GM23338 (cell line): ENCODE results near the gene DENND5A. TPM values are rescaled to one million over a fixed set of nuclear protein-coding genes. Genes with fewer than 3 reads are reported as not detected.

Source experiments
- ATAC-seq: fragments of 200-7000 bp; cut with Tn5 transposase; 3 replicates; pipeline ENCODE4 v1.9.1; 2020
- DNase-seq: peaks from one replicate; pipeline ENCODE4 v3.0.0-alpha.2; 2015; ENCODE audit warnings: low spot score
- H2AFZ ChIP-seq: fragments of 200-600 bp; sonication (generic); 2 replicates; pipeline ENCODE4 v1.8.0; 2016; ENCODE audit warnings: antibody characterized with exemption, mild to moderate bottlenecking, moderate library complexity
- H3F3A ChIP-seq: fragments of 200-600 bp; sonication (generic); replicated peaks from 2 replicates; pipeline ENCODE4 v1.8.0; 2017; ENCODE audit warnings: antibody characterized with exemption, mixed run types, low read depth
- H3K27ac ChIP-seq: fragments of 200-600 bp; sonication (generic); 2 replicates; pipeline ENCODE4 v1.6.1; 2016; ENCODE audit warnings: low read depth
- H3K27me3 ChIP-seq: fragments of 200-600 bp; sonication (generic); 2 replicates; pipeline ENCODE4 v1.8.0; 2016; ENCODE audit warnings: mild to moderate bottlenecking, mixed run types, moderate library complexity; ENCODE audit not compliant: insufficient read depth
- H3K36me3 ChIP-seq: fragments of 200-600 bp; sonication (generic); 2 replicates; pipeline ENCODE4 v1.8.0; 2016; ENCODE audit warnings: mild to moderate bottlenecking; ENCODE audit not compliant: insufficient read depth
- H3K4me1 ChIP-seq: fragments of 200-600 bp; sonication (generic); 2 replicates; pipeline ENCODE4 v1.8.0; 2016; ENCODE audit warnings: mild to moderate bottlenecking, moderate library complexity; ENCODE audit not compliant: insufficient read depth
- H3K4me2 ChIP-seq: fragments of 200-600 bp; sonication (generic); 2 replicates; pipeline ENCODE4 v1.7.1; 2017; ENCODE audit warnings: mixed run types
- H3K4me3 ChIP-seq: fragments of 200-600 bp; sonication (generic); 2 replicates; pipeline ENCODE4 v1.6.1; 2016; ENCODE audit warnings: mixed run types
- H3K79me2 ChIP-seq: fragments of 200-600 bp; sonication (generic); replicated peaks from 2 replicates; pipeline ENCODE4 v1.8.0; 2017; ENCODE audit warnings: mild to moderate bottlenecking; ENCODE audit not compliant: insufficient read depth
- H3K9me2 ChIP-seq: fragments of 200-600 bp; sonication (generic); 2 replicates; pipeline ENCODE4 v1.8.0; 2017; ENCODE audit not compliant: insufficient read depth
- H4K20me1 ChIP-seq: fragments of 200-600 bp; sonication (generic); replicated peaks from 2 replicates; pipeline ENCODE4 v1.8.0; 2017; ENCODE audit warnings: mild to moderate bottlenecking; ENCODE audit not compliant: insufficient read depth
- H3K27ac Mint-ChIP-seq: 2 replicates; pipeline ENCODE4 v1.8.0; 2020; ENCODE audit warnings: inconsistent platforms, mild to moderate bottlenecking, moderate library complexity, mixed read lengths
- H3K27me3 Mint-ChIP-seq: 3 replicates; pipeline ENCODE4 v1.8.0; 2022; ENCODE audit warnings: low read depth, mild to moderate bottlenecking, moderate library complexity, mixed read lengths, inconsistent platforms; ENCODE audit not compliant: insufficient read depth, poor library complexity
- H3K36me3 Mint-ChIP-seq: 3 replicates; pipeline ENCODE4 v1.8.0; 2021; ENCODE audit warnings: low read depth, mild to moderate bottlenecking, inconsistent platforms, moderate library complexity, mixed read lengths
- H3K4me1 Mint-ChIP-seq: 3 replicates; pipeline ENCODE4 v1.8.0; 2020; ENCODE audit warnings: mild to moderate bottlenecking, inconsistent platforms, mixed read lengths
- H3K4me3 Mint-ChIP-seq: 3 replicates; pipeline ENCODE4 v1.8.0; 2021; ENCODE audit warnings: moderate library complexity, mild to moderate bottlenecking, inconsistent platforms, mixed read lengths
- H3K9me3 Mint-ChIP-seq: 3 replicates; pipeline ENCODE4 v1.8.0; 2020; ENCODE audit warnings: moderate library complexity, mild to moderate bottlenecking, inconsistent platforms, mixed read lengths
- CREB1 ChIP-seq: fragments of 250-450 bp; sonication (Bioruptor Pico); IDR thresholded peaks from 2 replicates; pipeline ENCODE4 v1.5.0; 2020; ENCODE audit warnings: low read depth, mild to moderate bottlenecking, moderate library complexity
- EZH2 ChIP-seq: fragments of 200-600 bp; sonication (generic); IDR thresholded peaks from one replicate; pipeline ENCODE4 v1.8.0; 2017; ENCODE audit warnings: antibody characterized with exemption, mild to moderate bottlenecking, low read depth; ENCODE audit not compliant: unreplicated experiment
- EZH2phosphoT487 ChIP-seq: fragments of 200-600 bp; sonication (generic); IDR thresholded peaks from one replicate; pipeline ENCODE4 v1.8.1; 2018; ENCODE audit warnings: antibody characterized with exemption; ENCODE audit not compliant: unreplicated experiment
- JUNB ChIP-seq: IDR thresholded peaks from one replicate; pipeline ENCODE4 v1.6.1; 2016; ENCODE audit warnings: antibody characterized with exemption; ENCODE audit not compliant: unreplicated experiment
- NANOG ChIP-seq: IDR thresholded peaks from 2 replicates; pipeline ENCODE4 v1.6.1; 2016; ENCODE audit warnings: antibody characterized with exemption, borderline replicate concordance
- POLR2AphosphoS5 ChIP-seq: IDR thresholded peaks from 2 replicates; pipeline ENCODE4 v1.6.1; 2016; ENCODE audit warnings: antibody characterized with exemption, low read depth
- STAT1 ChIP-seq: IDR thresholded peaks from one replicate; pipeline ENCODE4 v1.6.1; 2016; ENCODE audit warnings: antibody characterized with exemption; ENCODE audit not compliant: unreplicated experiment
- ZNF114 ChIP-seq: fragments of 250-450 bp; sonication (Bioruptor Pico); IDR thresholded peaks from 2 replicates; pipeline ENCODE4 v1.5.0; 2020; ENCODE audit warnings: mild to moderate bottlenecking, moderate library complexity
- ZNF331 ChIP-seq: fragments of 250-450 bp; sonication (Bioruptor Pico); IDR thresholded peaks from 2 replicates; pipeline ENCODE4 v1.5.0; 2020; ENCODE audit warnings: low read depth, mild to moderate bottlenecking, moderate library complexity
- polyA plus RNA-seq: library from polyadenylated mRNA; unstranded; fragments of >200 nt; fragmentation: Nextera tagmentation; extraction: Ambion mirVana; gene quantifications from 2 replicates; pipeline ENCODE4 v1.2.1, GENCODE V29; 2016
- total RNA-seq: library from RNA; depleted of rRNA; stranded (reverse); fragments of >200 nt; shearing (Covaris generic); gene quantifications from 2 replicates; pipeline ENCODE4 v1.2.3, GENCODE V29; 2014
- TF ChIP-seq, protein P1 (sequence below): IDR thresholded peaks from one replicate; pipeline ENCODE4 v1.6.1; 2018; ENCODE audit warnings: antibody characterized with exemption; ENCODE audit not compliant: unreplicated experiment
- TF ChIP-seq, protein P2 (sequence below), 2 experiments: fragments of 200-600 bp in 1 of 2; sonication (generic) in 1 of 2; conservative IDR thresholded peaks; 2 replicates each; pipeline versions ENCODE4 v1.5.1 to v1.6.1; 2016 to 2017; ENCODE audit warnings: antibody characterized with exemption in 2 of 2, low read depth in 2 of 2, mild to moderate bottlenecking in 2 of 2, moderate library complexity in 1 of 2
- TF ChIP-seq, protein P3 (sequence below): IDR thresholded peaks from 2 replicates; pipeline ENCODE4 v1.6.1; 2016; ENCODE audit warnings: antibody characterized with exemption

DENND5A gene
- total and polyA plus RNA-seq, 2 experiments from 2014 or later: 28.1 to 56.3 TPM

DNA sequence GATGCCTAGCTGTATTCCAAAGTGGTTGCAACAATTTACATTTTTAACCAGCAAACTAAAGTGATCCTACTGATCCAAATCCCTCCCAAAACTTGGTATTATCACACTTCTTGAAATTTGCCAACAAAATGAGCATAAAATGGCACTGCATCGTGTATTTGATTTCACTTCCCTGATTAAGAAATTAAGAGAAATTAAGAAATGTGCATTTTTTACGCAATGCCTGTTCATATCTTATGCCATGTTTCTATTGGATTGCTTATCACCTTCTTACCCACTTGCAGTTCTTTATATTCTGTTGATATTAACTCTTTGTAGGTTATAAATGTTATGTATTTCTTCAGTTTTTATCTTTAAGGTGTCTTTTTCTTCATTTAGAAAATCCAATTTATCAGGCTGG is 80.6 kb downstream of the DENND5A start:
- Histone ChIP-seq H3K27ac (no peak overlapping the region), H3K9me2 (0 out of 2 replicates have a peak, but pooled peaks cover 8% of the 10 kb centered on the region), H4K20me1 (no peaks in the 10 kb centered on the region; the same call in 1 of the 2 replicates), H3K36me3 (peaks cover 11% of the 10 kb centered on the region), H3K4me3 (no peak overlapping the region), H2AFZ (no peak overlapping the region), H3F3A (no peaks in the 10 kb centered on the region), H3K4me1 (no peaks in the 10 kb centered on the region), H3K27me3 (no peaks in the 10 kb centered on the region), H3K4me2 (no peak overlapping the region), H3K79me2 (0 out of 2 replicates have a peak, but pooled peaks cover 3% of the 10 kb centered on the region)
- peaks cover 14% of the 10 kb centered on the region for H3K9me3 Mint-ChIP-seq
- H3K27me3 Mint-ChIP-seq: peaks cover 2% of the 10 kb centered on the region
- TF ChIP-seq CREB1 (CRISPR knock-in tag) (no peak), STAT1 (no peak), NANOG (no peak), EZH2phosphoT487 (no peak), ZNF114 (CRISPR knock-in tag) (no peak), ZNF331 (no peak), EZH2 (no peak), JUNB (no peak)
- TF ChIP-seq, protein P1, sequence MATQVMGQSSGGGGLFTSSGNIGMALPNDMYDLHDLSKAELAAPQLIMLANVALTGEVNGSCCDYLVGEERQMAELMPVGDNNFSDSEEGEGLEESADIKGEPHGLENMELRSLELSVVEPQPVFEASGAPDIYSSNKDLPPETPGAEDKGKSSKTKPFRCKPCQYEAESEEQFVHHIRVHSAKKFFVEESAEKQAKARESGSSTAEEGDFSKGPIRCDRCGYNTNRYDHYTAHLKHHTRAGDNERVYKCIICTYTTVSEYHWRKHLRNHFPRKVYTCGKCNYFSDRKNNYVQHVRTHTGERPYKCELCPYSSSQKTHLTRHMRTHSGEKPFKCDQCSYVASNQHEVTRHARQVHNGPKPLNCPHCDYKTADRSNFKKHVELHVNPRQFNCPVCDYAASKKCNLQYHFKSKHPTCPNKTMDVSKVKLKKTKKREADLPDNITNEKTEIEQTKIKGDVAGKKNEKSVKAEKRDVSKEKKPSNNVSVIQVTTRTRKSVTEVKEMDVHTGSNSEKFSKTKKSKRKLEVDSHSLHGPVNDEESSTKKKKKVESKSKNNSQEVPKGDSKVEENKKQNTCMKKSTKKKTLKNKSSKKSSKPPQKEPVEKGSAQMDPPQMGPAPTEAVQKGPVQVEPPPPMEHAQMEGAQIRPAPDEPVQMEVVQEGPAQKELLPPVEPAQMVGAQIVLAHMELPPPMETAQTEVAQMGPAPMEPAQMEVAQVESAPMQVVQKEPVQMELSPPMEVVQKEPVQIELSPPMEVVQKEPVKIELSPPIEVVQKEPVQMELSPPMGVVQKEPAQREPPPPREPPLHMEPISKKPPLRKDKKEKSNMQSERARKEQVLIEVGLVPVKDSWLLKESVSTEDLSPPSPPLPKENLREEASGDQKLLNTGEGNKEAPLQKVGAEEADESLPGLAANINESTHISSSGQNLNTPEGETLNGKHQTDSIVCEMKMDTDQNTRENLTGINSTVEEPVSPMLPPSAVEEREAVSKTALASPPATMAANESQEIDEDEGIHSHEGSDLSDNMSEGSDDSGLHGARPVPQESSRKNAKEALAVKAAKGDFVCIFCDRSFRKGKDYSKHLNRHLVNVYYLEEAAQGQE: no peak
- TF ChIP-seq, protein P2, sequence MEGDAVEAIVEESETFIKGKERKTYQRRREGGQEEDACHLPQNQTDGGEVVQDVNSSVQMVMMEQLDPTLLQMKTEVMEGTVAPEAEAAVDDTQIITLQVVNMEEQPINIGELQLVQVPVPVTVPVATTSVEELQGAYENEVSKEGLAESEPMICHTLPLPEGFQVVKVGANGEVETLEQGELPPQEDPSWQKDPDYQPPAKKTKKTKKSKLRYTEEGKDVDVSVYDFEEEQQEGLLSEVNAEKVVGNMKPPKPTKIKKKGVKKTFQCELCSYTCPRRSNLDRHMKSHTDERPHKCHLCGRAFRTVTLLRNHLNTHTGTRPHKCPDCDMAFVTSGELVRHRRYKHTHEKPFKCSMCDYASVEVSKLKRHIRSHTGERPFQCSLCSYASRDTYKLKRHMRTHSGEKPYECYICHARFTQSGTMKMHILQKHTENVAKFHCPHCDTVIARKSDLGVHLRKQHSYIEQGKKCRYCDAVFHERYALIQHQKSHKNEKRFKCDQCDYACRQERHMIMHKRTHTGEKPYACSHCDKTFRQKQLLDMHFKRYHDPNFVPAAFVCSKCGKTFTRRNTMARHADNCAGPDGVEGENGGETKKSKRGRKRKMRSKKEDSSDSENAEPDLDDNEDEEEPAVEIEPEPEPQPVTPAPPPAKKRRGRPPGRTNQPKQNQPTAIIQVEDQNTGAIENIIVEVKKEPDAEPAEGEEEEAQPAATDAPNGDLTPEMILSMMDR (conservative IDR thresholded peaks at IDR 0.05; ENCODE audit: low read depth in 2 of 2): no peak
- no peak for ATAC-seq
- no peak overlapping the region for H3K27ac Mint-ChIP-seq
- H3K36me3 Mint-ChIP-seq: peaks cover 36% of the 10 kb centered on the region
- no peak overlapping the region for H3K4me3 Mint-ChIP-seq
- DNase-seq: no peak
- H3K4me1 Mint-ChIP-seq: no peaks in the 10 kb centered on the region

DNA sequence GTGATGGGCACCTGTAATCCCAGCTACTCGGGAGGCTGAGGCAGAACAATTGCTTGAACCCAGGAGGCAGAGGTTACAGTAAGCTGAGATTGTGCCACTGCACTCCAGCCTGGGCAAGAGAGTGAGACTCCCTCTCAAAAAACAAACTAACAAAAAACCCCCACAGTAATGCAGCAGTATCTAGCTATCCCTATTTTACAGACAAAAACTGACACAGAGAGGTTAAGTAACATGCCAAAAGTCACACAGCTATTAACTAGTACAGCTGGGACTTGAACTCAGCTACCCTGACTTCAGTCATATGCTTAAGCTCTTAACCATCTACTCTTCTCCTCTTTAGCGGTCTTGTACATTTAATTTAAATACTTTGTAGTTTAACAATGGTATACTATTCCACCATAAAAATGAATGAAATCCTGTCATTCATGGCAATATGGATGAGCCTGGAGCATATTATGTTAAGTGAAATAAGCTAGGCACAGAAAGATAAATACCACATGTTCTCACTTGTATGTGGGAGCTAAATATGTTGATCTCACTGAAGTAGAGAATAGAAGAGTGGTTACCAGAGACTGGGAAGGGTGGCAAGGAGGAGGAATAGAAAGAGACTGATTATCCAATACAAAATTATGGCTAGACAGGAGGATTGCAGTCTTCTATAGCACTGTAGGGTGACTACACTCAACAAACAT is 82.8 kb downstream of the DENND5A start:
- DNase-seq (no peak), ATAC-seq (no peak)
- H4K20me1 ChIP-seq: no peaks in the 10 kb centered on the region; the same call in 1 of the 2 replicates
- H2AFZ ChIP-seq: no peak overlapping the region
- peaks cover 2% of the 10 kb centered on the region for H3K27me3 Mint-ChIP-seq
- no peak overlapping the region for H3K4me3 Mint-ChIP-seq
- no peaks in the 10 kb centered on the region for H3F3A ChIP-seq
- no peak overlapping the region for H3K4me2 ChIP-seq
- H3K36me3 Mint-ChIP-seq: peaks cover 32% of the 10 kb centered on the region
- H3K4me3 ChIP-seq: no peak overlapping the region
- no peaks in the 10 kb centered on the region for H3K4me1 ChIP-seq
- no peaks in the 10 kb centered on the region for H3K27me3 ChIP-seq
- no peaks in the 10 kb centered on the region for H3K9me3 Mint-ChIP-seq
- H3K79me2 ChIP-seq: 0 out of 2 replicates have a peak, but pooled peaks cover 3% of the 10 kb centered on the region
- H3K27ac ChIP-seq: no peak overlapping the region
- no peaks in the 10 kb centered on the region for H3K4me1 Mint-ChIP-seq
- no peak overlapping the region for H3K27ac Mint-ChIP-seq
- peaks cover 8% of the 10 kb centered on the region; the same call in 1 of the 2 replicates for H3K36me3 ChIP-seq
- H3K9me2 ChIP-seq: no peaks in the 10 kb centered on the region
- TF ChIP-seq, protein P3, sequence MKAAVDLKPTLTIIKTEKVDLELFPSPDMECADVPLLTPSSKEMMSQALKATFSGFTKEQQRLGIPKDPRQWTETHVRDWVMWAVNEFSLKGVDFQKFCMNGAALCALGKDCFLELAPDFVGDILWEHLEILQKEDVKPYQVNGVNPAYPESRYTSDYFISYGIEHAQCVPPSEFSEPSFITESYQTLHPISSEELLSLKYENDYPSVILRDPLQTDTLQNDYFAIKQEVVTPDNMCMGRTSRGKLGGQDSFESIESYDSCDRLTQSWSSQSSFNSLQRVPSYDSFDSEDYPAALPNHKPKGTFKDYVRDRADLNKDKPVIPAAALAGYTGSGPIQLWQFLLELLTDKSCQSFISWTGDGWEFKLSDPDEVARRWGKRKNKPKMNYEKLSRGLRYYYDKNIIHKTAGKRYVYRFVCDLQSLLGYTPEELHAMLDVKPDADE: no peak
- TF ChIP-seq, protein P2 (conservative IDR thresholded peaks at IDR 0.05; ENCODE audit: low read depth in 2 of 2): no peak
- TF ChIP-seq JUNB (no peak), EZH2 (no peak), POLR2AphosphoS5 (no peak), NANOG (no peak), EZH2phosphoT487 (no peak), ZNF114 (CRISPR knock-in tag) (no peak), ZNF331 (no peak)
